Transverse colon (tissue), 4 donors: ENCODE results near the gene UQCC2. TPM values are rescaled to one million over a fixed set of nuclear protein-coding genes. Genes with fewer than 3 reads are reported as not detected.

Experiments
- DNase-seq: peaks from one replicate; pipeline ENCODE4 v3.0.0-alpha.2; 2019
- H3K27ac ChIP-seq, 4 donors: fragments of 200-600 bp; sonication (generic); 2 replicates each; pipeline ENCODE4 v1.5.1; 2016 to 2018; ENCODE audit warnings: inconsistent platforms in 4 of 4
- H3K27me3 ChIP-seq: fragments of 200-600 bp; sonication (generic); 2 replicates; pipeline ENCODE4 v1.5.1; 2017; ENCODE audit warnings: inconsistent platforms
- H3K36me3 ChIP-seq, 4 donors: fragments of 200-600 bp; sonication (generic); 2 replicates each; pipeline ENCODE4 v1.5.1; 2017 to 2019; ENCODE audit warnings: inconsistent platforms in 4 of 4
- H3K4me1 ChIP-seq, 4 donors: fragments of 200-600 bp; sonication (generic); 2 replicates each; pipeline ENCODE4 v1.5.1; 2017 to 2020; ENCODE audit warnings: inconsistent platforms in 4 of 4
- H3K4me3 ChIP-seq, 4 donors: fragments of 200-600 bp; sonication (generic); 1 replicate in 1 of 4; 2 replicates in 3 of 4; pipeline versions ENCODE4 v1.5.1 to v1.6.1; 2017 to 2019; ENCODE audit warnings: inconsistent platforms in 4 of 4
- H3K9me3 ChIP-seq, 2 donors: fragments of 200-600 bp; sonication (generic); 2 replicates each; pipeline ENCODE4 v1.5.1; 2017 to 2019; ENCODE audit warnings: inconsistent platforms in 2 of 2
- EP300 ChIP-seq: sonication (generic); formaldehyde crosslinking; IDR thresholded peaks from one replicate; pipeline ENCODE4 v1.6.1; 2017; ENCODE audit warnings: antibody characterized with exemption, low read depth
- POLR2A ChIP-seq: fragments of 450-650 bp; IDR thresholded peaks from one replicate; pipeline ENCODE4 v1.6.1; 2016; ENCODE audit warnings: antibody characterized with exemption, mild to moderate bottlenecking, moderate library complexity
- POLR2AphosphoS5 ChIP-seq, 3 donors: sonication (generic); formaldehyde crosslinking; IDR thresholded peaks; one replicate each; pipeline ENCODE4 v1.6.1; 2016; ENCODE audit warnings: antibody characterized with exemption in 3 of 3
- WGBS, 2 donors: methylation state at CpG; one replicate each; pipeline ENCODE4 v1.1.5; 2018; ENCODE audit warnings: low coverage in 1 of 2; 5-methylcytosine and 5-hydroxymethylcytosine counted together
- in situ Hi-C, 4 donors: fragments of 200-750 bp; cut with MboI; loops; one replicate each; pipeline versions ENCODE4 v1.15.0 to v1.15.1; 2017; ENCODE audit warnings: low sequenced_read_pairs in 3 of 4, low pct_ligation_motif_present in 1 of 4, low pct_unique_long_range_greater_than_20kb in 1 of 4
- intact Hi-C: fragments of 100-400 bp; cut with DNase I; formaldehyde crosslinking; loops from one replicate; pipeline ENCODE4 v1.15.1; 2023; ENCODE audit warnings: low total_unique reads
- total RNA-seq, 4 donors: library from RNA; depleted of rRNA; stranded (reverse); fragments of >200 nt; gene quantifications; one replicate each; pipeline ENCODE4 v1.1.0, GENCODE V29; 2016
- TF ChIP-seq, protein P1 (sequence below), 5 experiments: fragments of 200-600 bp in 3 of 5; fragments of 450-650 bp in 2 of 5; sonication (generic) in 3 of 5; IDR thresholded peaks; 1 replicate in 2 of 5; 2 replicates in 3 of 5; pipeline ENCODE4 v1.5.1; 2016 to 2017; ENCODE audit warnings: antibody characterized with exemption in 5 of 5, inconsistent platforms in 3 of 5, mild to moderate bottlenecking in 2 of 5, moderate library complexity in 1 of 5

UQCC2 gene
- total RNA-seq, 4 donors from 2014 or later = 2.8 to 17.6 (median 8.8) TPM

GRCh38 chr6:33688451-33689147 lies 22.9 kb downstream of the UQCC2 start:
- Histone ChIP-seq H3K4me3 (no peak overlapping the region), H3K9me3 (no peaks in the 10 kb centered on the region), H3K4me1 (peaks cover 0 to 12% (median 0%) of the 10 kb centered on the region in 4 donors), H3K27me3 (no peaks in the 10 kb centered on the region), H3K27ac (no peak overlapping the region), H3K36me3 (peaks cover 0 to 26% (median 0%) of the 10 kb centered on the region in 4 donors)
- in situ Hi-C loops (no loop called here), intact Hi-C loops (loop anchor here (10.0 kb wide), 1 partner anchor 94 kb away; no protein-coding TSS in a partner anchor)
- TF ChIP-seq POLR2AphosphoS5 (IDR thresholded peaks at IDR 0.05) (no peak), EP300 (no peak), POLR2A (no peak)
- TF ChIP-seq, protein P1, sequence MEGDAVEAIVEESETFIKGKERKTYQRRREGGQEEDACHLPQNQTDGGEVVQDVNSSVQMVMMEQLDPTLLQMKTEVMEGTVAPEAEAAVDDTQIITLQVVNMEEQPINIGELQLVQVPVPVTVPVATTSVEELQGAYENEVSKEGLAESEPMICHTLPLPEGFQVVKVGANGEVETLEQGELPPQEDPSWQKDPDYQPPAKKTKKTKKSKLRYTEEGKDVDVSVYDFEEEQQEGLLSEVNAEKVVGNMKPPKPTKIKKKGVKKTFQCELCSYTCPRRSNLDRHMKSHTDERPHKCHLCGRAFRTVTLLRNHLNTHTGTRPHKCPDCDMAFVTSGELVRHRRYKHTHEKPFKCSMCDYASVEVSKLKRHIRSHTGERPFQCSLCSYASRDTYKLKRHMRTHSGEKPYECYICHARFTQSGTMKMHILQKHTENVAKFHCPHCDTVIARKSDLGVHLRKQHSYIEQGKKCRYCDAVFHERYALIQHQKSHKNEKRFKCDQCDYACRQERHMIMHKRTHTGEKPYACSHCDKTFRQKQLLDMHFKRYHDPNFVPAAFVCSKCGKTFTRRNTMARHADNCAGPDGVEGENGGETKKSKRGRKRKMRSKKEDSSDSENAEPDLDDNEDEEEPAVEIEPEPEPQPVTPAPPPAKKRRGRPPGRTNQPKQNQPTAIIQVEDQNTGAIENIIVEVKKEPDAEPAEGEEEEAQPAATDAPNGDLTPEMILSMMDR (IDR thresholded peaks at IDR 0.05) = no peak
- no peak for DNase-seq
- WGBS, 2 donors = 91 to 100% methylated on average over 4 to 25 of the region's 25 CpGs

DNA sequence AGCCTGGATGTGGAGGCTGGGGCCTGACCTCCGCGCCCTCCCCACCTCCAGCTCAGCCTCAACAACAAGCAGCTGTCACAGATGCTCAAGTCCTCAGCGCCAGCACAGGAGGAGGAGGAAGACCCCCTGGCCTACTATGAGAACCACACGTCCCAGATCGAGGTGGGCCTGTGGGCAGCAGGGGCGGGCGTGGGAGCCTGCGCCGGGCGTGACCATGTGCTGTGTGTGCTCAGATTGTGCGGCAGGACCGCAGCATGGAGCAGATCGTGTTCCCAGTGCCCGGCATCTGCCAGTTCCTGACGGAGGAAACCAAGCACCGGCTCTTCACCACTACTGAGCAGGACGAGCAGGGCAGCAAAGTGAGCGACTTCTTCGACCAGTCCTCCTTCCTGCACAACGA lies 23.5 kb downstream of the UQCC2 start:
- Histone ChIP-seq H3K27me3 (no peaks in the 10 kb centered on the region), H3K27ac (no peak overlapping the region), H3K9me3 (no peaks in the 10 kb centered on the region), H3K4me3 (no peak overlapping the region), H3K36me3 (peaks cover 0 to 26% (median 0%) of the 10 kb centered on the region in 4 donors), H3K4me1 (peaks cover 0 to 7% (median 0%) of the 10 kb centered on the region in 4 donors)
- WGBS, 2 donors = 97% methylated on average over 16 of the region's 20 CpGs; no CpG with 5 or more reads in 1 of the 2 donors
- in situ Hi-C loops (no loop called here), intact Hi-C loops (loop anchor here (10.0 kb wide), 1 partner anchor 93 kb away; no protein-coding TSS in a partner anchor)
- DNase-seq = no peak
- TF ChIP-seq EP300 (no peak), POLR2AphosphoS5 (IDR thresholded peaks at IDR 0.05) (no peak), POLR2A (no peak)
- TF ChIP-seq, protein P1 (IDR thresholded peaks at IDR 0.05) = no peak

DNA sequence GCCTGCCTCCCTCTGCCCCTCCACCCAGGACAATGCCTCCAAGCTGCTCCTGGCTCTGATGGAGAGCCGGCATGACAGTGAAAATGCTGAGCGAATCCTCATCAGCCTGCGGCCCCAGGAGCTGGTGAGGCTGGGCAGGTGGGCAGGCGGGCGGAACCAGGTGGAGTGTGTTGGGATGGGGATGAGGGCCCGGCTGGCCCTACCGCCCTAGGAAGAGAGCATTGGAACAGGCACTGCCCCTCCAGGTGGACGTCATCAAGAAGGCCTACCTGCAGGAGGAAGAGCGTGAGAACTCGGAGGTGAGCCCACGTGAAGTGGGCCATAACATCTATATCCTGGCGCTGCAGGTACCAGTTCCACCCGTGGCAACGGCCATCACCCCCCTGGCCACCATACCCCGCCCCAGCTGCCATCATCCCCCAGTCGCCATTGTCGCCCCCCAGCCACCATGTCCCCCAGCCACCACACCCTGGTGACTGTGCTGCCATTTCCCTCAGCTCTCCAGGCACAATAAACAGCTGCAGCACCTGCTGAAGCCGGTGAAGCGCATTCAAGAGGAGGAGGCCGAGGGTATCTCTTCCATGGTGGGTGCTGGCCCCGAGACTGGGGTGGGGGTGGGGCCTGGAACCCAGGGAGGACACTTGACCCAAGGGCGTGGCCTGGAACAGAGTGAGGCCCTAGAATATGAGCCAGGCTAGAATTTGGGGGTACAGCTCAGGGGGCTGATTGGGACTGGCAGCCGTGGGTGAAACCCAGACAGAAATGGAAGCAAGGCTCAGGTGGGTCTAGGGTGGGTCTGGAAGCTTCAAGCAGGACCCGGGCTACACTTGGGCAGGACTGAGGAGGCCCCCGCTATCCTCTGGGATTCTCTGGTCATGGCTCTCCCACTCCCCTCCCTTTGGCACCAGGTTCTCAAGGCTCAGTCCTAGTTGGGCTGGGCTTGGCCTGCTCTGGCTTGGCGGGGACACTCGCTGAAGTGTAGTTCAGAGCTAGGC lies 24.2 kb downstream of the UQCC2 start:
- in situ Hi-C loops = no loop called here
- Histone ChIP-seq H3K4me1 (no peaks in the 10 kb centered on the region), H3K9me3 (no peaks in the 10 kb centered on the region), H3K36me3 (peaks cover 0 to 26% (median 0%) of the 10 kb centered on the region in 4 donors), H3K4me3 (no peak overlapping the region), H3K27ac (no peak overlapping the region), H3K27me3 (no peaks in the 10 kb centered on the region)
- TF ChIP-seq POLR2A (no peak), POLR2AphosphoS5 (IDR thresholded peaks at IDR 0.05) (no peak), EP300 (no peak)
- TF ChIP-seq, protein P1 (IDR thresholded peaks at IDR 0.05) = no peak
- WGBS, 2 donors = 93% methylated on average over 26 of the region's 27 CpGs; no CpG with 5 or more reads in 1 of the 2 donors
- intact Hi-C loops = loop anchor here (10.0 kb wide), 1 partner anchor 92 kb away; no protein-coding TSS in a partner anchor
- no peak for DNase-seq
